SJSA1 (cell line): ENCODE data around the gene SPATA33. TPM values are rescaled to one million over a fixed set of nuclear protein-coding genes. Genes with fewer than 3 reads are reported as not detected.
"Not testable (repeated sequence)": the region's sequence is repeated elsewhere in the genome, so short reads cannot be mapped to it uniquely, and the experiment has no call there.

Experiments
- DNase-seq, 2 experiments: peaks; one replicate each; pipeline ENCODE4 v3.0.0-alpha.2; 2015 to 2020; ENCODE audit warnings: low spot score in 2 of 2, low read depth in 1 of 2
- H3K27ac ChIP-seq: fragments of 250-450 bp; sonication (Bioruptor Pico); 2 replicates; pipeline ENCODE4 v1.5.1; 2020; ENCODE audit warnings: mild to moderate bottlenecking, moderate library complexity
- H3K27me3 ChIP-seq: fragments of 250-450 bp; sonication (Bioruptor Pico); replicated peaks from 2 replicates; pipeline ENCODE4 v1.5.1; 2020; ENCODE audit warnings: mild to moderate bottlenecking, moderate library complexity
- H3K36me3 ChIP-seq: fragments of 250-450 bp; sonication (Bioruptor Pico); 2 replicates; pipeline ENCODE4 v1.5.1; 2020; ENCODE audit warnings: mild to moderate bottlenecking
- H3K4me1 ChIP-seq: fragments of 250-450 bp; sonication (Bioruptor Pico); replicated peaks from 2 replicates; pipeline ENCODE4 v1.6.1; 2021; ENCODE audit warnings: mild to moderate bottlenecking
- H3K4me3 ChIP-seq: fragments of 250-450 bp; sonication (Bioruptor Pico); 2 replicates; pipeline ENCODE4 v1.5.1; 2020; ENCODE audit warnings: mild to moderate bottlenecking
- H3K9me3 ChIP-seq: fragments of 250-450 bp; sonication (Bioruptor Pico); replicated peaks from 2 replicates; pipeline ENCODE4 v1.5.1; 2020; ENCODE audit warnings: mild to moderate bottlenecking
- total RNA-seq: library from RNA; depleted of rRNA; stranded (reverse); fragments of >200 nt; shearing (Covaris generic); gene quantifications from 2 replicates; pipeline ENCODE4 v1.2.3, GENCODE V29; 2014

Gene SPATA33
- total RNA-seq, 1 experiment from 2014 or later: 8.3 TPM

DNA sequence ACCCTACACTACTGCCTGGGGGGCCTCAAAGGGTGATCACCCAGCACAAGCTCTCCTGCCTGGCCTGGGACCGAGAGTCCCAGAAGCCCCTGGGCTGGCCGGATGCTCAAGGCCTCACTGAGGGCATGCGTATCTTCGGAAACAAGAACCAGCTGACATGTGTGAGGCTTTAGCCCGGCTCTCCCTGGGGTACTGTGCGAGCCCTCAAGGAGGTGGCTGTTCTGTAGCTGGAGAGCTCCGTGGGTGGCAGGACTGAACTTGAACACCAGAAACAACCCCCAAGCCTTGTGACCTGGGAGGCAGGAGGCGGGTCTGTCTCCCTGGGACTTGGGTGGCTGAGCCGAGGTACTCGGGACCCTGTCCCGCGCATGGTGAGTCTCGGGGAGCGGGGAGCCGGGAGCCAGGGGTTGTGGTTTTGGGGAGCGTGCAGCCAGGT lies 37.2 kb upstream of the SPATA33 start:
- Histone ChIP-seq H3K4me3 (no peak overlapping the region), H3K4me1 (peaks cover 19% of the 10 kb centered on the region), H3K36me3 (no peaks in the 10 kb centered on the region), H3K9me3 (no peaks in the 10 kb centered on the region), H3K27ac (no peak overlapping the region), H3K27me3 (0 out of 2 replicates have a peak, but pooled peaks cover 7% of the 10 kb centered on the region)
- DNase-seq: no peak

DNA sequence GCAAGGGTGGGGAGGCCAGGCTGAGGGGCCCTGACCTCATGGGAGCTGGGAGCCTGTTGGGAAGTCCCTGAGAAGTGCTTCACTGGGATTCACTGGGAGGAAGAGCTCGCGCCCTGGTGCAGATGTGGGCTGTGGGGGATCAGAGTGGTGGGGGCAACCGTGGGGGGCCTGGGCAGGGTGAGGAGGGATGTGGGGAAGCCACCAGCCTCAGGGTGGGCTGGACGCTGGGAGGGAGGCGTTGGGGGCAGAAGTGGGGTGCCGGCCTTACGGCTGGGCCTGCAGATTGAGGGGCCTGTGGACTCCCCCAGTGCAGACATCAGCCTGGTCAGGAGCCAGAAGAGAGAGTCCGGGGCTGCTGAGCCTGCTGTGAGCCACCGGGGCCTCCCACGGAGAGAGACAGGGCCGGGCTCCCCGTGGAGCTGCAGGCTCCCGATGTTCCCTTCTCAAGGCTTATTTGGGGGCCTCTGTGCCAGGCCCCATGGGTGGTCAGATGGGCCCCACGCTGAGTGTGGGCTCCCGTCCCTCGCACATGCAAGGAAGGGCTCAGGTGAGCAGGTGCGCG lies 36.4 kb upstream of the SPATA33 start:
- Histone ChIP-seq H3K4me3 (no peak overlapping the region), H3K9me3 (no peaks in the 10 kb centered on the region), H3K4me1 (peaks cover 19% of the 10 kb centered on the region), H3K27me3 (0 out of 2 replicates have a peak, but pooled peaks cover 7% of the 10 kb centered on the region), H3K27ac (no peak overlapping the region), H3K36me3 (no peaks in the 10 kb centered on the region)
- DNase-seq: no peak

DNA sequence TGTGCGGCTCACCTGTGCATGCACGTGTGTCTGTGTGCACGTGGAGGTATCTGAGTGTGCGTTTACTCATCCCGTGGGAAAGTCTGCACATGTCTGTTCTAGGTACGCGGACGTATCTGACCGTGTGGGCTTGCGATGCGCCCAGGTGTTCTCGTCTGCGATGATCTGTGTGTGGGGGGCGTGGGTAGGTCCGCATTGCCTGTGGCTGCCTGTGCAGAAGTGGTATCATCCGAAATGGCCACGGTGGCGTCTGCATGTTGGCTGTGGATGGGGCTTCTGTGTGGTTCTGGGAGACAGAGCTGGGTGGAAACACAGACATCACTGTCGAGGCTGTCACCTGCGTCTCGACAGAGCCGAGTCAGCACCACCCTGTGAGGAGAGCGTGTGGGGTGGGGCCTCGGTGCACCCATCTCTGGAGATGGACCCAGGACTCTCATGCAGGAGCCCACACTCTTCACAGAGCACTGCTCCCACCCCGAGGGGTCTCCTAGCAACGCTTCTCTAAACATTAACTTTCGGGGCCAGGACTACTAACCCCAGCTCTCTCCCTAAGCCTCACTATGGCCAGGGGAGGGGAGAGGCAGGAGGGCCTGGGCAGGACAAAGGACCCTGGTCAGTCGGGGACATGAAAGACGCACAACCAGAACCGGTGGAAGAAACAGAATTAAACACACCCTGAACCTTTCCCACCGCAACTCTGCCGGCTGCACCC lies 35.8 kb upstream of the SPATA33 start:
- H3K27me3 ChIP-seq: 0 out of 2 replicates have a peak, but pooled peaks cover 7% of the 10 kb centered on the region
- no peak overlapping the region for H3K4me3 ChIP-seq
- no peaks in the 10 kb centered on the region for H3K9me3 ChIP-seq
- no peaks in the 10 kb centered on the region for H3K36me3 ChIP-seq
- H3K27ac ChIP-seq: no peak overlapping the region
- DNase-seq: no peak
- peaks cover 19% of the 10 kb centered on the region for H3K4me1 ChIP-seq

DNA sequence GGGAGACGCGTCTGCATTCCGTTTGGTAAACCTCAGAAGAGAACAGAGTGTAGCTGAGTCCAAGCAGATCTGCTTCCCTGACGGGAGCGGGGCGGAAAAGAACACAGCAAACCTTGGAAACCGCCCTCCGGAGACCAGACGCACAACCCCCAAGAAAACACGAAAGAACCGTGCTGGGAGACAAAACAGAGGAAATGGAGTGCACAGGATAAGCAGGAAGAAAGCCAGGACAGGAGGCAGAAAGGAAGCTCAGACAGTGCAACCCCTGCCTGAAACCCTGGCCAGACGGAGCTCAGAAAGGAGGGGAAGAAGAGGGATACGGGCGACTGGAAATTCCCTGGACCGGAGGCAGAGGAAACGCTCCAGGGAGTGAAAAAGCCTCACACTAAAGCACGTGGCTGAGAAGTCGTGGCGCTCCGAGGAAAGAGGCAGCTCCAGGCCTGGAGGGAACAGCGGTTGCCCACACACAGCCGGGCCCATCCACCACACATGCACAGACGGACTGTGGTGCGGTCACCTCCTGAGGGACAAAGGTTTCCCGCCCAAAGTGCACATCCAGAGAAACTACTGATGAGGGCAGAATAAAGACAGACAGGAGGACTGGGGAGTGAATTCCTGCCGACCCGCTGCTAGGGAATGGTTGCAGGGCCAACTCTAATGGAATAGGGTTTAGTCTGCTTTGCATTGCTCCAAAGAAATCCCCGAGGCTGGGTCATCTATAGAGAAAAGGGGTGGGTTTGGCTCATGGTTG lies 34.0 kb upstream of the SPATA33 start:
- no peak for DNase-seq
- 0 out of 2 replicates have a peak, but pooled peaks cover 7% of the 10 kb centered on the region for H3K27me3 ChIP-seq
- H3K4me1 ChIP-seq: peaks cover 19% of the 10 kb centered on the region
- no peaks in the 10 kb centered on the region for H3K9me3 ChIP-seq
- H3K4me3 ChIP-seq: no peak overlapping the region
- no peak overlapping the region; the same call in 1 of the 2 replicates for H3K27ac ChIP-seq
- H3K36me3 ChIP-seq: no peaks in the 10 kb centered on the region

DNA sequence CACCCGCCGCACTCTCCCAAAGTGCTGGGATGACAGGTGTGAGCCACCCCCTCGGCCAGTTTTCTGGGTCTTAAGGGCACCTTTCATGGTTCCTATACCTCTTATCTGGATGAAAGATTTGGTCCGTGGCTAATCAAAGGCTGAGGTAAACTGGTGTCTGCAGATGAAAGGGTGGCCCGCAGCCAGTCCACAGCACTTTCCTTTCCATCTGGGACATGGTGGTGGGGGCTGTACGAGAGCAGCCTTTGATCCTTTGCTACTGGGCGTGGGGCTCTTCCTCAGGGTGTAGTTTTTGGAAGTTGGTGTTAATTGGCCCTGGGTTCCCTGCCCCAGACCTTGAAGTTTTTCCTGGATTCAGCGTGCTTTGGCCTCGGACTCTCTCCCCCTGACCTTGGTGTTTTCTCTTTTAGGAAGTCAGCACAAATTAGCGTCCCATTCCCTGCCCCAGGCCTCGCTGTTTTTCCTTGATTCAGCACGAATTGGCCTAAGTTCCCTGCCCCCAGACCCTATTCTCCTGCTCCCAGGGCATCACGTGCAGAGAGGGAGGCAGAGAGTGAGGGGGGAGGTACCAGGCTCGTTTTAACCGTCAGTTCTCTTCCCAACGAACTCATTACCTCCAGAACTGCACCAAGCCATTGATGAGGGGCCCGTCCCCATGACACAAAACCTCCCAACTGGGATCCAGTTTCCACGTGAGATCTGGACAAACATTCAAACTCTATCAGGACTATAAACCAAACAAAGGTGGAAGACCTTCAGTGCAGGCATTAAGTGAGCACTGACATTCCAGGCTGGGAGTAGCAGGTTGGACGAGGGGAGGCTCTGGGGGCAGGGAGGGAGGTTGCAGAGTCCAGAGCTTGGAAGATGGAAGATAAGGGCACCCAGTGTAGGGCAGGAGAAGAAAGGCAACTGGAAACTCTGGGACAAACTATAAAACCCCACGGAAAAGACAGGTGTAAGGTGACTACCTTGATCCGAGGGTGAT lies 32.6 kb upstream of the SPATA33 start:
- Histone ChIP-seq H3K4me3 (no peak overlapping the region), H3K9me3 (no peaks in the 10 kb centered on the region; the same call in 1 of the 2 replicates), H3K27me3 (0 out of 2 replicates have a peak, but pooled peaks cover 7% of the 10 kb centered on the region), H3K27ac (no peak overlapping the region), H3K36me3 (no peaks in the 10 kb centered on the region), H3K4me1 (peaks cover 16% of the 10 kb centered on the region)
- DNase-seq: no peak

DNA sequence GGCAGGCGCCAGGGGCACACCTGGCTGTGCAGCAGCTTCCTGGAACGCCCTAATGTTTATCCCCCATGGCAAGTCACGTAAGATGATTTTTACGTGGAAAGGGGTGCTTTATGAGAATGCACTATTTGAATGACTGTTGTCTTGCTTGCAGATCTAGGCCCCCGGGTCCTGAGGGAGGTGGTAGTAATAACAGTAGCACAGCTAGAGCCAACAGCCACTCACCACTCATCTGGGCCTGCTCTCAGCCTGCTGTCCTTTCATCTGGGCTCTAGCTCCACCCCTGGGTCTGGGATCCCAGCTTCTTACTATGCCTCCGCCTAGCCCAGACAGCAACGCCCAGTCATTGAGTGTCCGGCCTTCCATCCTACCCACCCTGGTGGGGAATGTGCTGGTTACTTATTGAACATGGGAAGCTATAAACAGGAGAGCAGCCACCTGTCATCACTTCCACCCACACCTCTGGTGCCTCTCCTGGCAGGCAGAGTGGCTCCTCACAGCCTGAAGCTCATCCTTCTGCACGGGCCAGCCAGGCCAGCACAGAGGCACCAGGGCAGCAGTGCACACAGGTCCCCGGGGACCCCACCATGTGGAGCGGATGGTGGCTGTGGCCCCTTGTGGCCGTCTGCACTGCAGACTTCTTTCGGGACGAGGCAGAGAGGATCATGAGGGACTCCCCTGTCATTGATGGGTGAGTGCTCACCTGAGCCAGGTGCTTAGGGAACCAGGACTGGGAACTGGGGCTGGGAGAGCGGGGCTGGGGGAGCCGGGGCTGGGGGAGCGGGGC lies 27.6 kb upstream of the SPATA33 start:
- H3K27me3 ChIP-seq: no peaks in the 10 kb centered on the region; the same call in 1 of the 2 replicates
- H3K4me3 ChIP-seq: no peak overlapping the region
- no peaks in the 10 kb centered on the region; the same call in 1 of the 2 replicates for H3K9me3 ChIP-seq
- H3K27ac ChIP-seq: no peak overlapping the region
- peaks cover 16% of the 10 kb centered on the region for H3K4me1 ChIP-seq
- H3K36me3 ChIP-seq: no peaks in the 10 kb centered on the region
- DNase-seq: no peak

DNA sequence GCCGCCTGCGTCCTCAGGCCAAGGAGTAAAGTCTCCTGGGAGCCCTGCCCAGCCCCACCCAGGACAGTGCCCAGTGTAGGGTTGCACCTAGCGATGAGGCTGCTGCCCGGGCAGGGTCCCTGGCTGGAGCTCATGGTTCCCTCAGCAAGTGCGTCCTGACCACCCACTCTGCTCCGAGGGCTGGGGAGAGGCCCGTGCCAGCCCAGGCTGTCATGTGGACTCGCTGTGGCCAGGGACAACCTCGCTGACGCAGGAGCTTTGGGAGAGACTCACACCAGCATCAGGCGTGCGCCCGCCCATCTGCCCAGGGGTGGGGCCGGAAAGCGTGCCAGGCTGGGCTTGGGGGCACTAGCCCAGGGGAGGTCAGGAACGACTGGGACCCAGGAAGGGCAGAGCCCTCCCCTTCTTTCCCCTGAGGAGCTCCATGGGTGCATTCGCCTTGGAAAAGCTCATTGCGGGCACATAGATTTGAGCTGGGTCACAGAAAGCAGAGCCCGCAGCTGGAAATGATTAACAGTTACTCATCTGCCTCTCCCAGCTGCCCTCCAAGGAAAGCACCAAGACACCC lies 24.5 kb upstream of the SPATA33 start:
- Histone ChIP-seq H3K27ac (no peak overlapping the region), H3K9me3 (no peaks in the 10 kb centered on the region; the same call in 1 of the 2 replicates), H3K4me3 (no peak overlapping the region), H3K4me1 (peaks cover 16% of the 10 kb centered on the region), H3K36me3 (no peaks in the 10 kb centered on the region), H3K27me3 (no peaks in the 10 kb centered on the region; the same call in 1 of the 2 replicates)
- peak; percentile 53 to 70 for DNase-seq

DNA sequence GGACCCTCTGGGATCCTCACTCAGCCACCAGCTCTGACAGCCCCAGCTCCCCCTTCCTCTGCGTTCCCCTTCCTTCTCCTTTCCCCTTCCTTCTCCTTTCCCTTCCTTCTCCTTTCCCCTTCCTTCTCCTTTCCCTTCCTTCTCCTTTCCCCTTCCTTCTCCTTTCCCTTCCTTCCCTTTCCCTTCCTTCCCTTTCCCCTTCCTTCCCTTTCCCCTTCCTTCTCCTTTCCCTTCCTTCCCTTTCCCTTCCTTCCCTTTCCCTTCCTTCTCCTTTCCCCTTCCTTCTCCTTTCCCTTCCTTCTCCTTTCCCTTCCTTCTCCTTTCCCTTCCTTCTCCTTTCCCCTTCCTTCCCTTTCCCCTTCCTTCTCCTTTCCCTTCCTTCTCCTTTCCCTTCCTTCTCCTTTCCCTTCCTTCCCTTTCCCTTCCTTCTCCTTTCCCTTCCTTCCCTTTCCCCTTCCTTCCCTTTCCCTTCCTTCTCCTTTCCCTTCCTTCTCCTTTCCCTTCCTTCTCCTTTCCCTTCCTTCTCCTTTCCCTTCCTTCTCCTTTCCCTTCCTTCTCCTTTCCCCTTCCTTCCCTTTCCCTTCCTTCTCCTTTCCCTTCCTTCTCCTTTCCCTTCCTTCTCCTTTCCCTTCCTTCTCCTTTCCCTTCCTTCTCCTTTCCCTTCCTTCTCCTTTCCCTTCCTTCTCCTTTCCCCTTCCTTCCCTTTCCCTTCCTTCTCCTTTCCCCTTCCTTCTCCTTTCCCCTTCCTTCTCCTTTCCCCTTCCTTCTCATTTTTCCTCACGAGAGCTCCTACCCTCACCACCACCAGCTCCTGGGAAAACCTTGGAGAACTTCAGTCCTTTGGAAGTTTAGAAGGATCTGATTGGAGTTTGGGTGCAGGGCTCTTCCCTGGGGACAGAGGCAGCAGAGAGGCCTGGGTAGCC lies 22.9 kb upstream of the SPATA33 start:
- H3K27me3 ChIP-seq, H3K36me3 ChIP-seq, H3K9me3 ChIP-seq, DNase-seq, H3K27ac ChIP-seq, H3K4me3 ChIP-seq: not testable (repeated sequence)
- peaks cover 16% of the 10 kb centered on the region for H3K4me1 ChIP-seq

DNA sequence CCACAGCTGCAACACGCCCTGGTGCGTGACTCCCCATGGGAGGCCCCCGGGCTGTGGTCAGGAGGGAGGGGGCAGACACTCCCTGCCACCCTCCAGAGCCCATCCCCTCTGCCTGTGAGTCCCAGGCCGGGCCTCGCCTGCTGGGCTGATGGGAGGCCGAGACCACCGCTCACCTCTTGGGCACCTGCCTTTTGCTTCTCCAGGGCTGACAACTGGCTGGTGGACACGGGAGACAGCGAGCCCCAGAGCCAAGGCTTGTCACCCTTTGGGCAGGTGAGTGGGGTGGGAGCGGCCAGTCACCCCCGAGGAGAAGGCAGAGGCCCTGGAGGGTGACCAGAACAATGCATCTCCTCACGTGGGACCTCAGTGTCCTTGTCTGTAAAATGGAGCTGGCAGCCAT lies 21.0 kb upstream of the SPATA33 start:
- H3K27me3 ChIP-seq: no peaks in the 10 kb centered on the region; the same call in 1 of the 2 replicates
- H3K9me3 ChIP-seq: no peaks in the 10 kb centered on the region
- peaks cover 16% of the 10 kb centered on the region for H3K4me1 ChIP-seq
- H3K4me3 ChIP-seq: no peak overlapping the region
- no peak overlapping the region for H3K27ac ChIP-seq
- no peaks in the 10 kb centered on the region for H3K36me3 ChIP-seq
- no peak for DNase-seq

DNA sequence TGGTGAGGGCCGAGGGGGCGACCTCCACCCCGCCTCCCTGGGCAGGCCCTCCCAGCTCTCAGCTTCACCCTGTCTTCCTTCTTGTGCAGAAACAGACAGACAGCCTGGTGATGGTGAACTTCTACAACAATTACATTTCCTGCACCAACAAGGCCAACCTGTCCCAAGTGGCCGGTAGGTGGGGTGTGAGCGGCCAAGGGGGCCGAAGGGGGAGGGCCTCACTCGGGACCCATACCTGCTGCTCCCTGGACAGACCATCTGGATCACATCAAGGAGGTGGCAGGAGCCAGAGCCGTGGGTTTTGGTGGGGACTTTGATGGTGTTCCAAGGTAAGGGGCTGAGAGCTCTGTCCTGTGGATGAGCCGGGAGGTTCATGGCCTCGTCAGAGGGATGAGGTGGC lies 20.3 kb upstream of the SPATA33 start:
- Histone ChIP-seq H3K27ac (no peak overlapping the region), H3K9me3 (no peaks in the 10 kb centered on the region), H3K36me3 (no peaks in the 10 kb centered on the region), H3K4me3 (no peak overlapping the region), H3K27me3 (no peaks in the 10 kb centered on the region), H3K4me1 (peaks cover 14% of the 10 kb centered on the region)
- no peak for DNase-seq

DNA sequence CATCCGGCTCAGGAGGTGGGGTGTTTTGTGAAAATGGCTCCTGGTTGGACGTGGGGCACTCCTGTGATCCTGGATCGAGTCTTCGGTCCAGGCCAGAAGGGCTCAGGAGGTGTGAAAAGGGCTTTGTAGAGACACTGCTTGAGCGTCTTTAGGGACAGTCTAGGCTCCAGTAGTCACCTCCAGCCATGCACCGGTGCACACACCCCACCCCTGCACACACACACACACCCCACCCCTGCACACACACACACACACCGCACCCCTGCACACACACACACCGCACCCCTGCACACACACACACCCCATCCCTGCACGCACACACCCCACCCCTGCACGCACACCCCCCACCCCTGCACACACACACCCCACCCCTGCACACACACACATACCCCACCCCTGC lies 19.2 kb upstream of the SPATA33 start:
- no peaks in the 10 kb centered on the region for H3K27me3 ChIP-seq
- no peaks in the 10 kb centered on the region for H3K36me3 ChIP-seq
- no peak overlapping the region for H3K27ac ChIP-seq

More for the DNA sequence above, 19.2 kb upstream of the SPATA33 start:
- Histone ChIP-seq H3K4me3 (no peak overlapping the region), H3K4me1 (peaks cover 3% of the 10 kb centered on the region), H3K9me3 (no peaks in the 10 kb centered on the region)
- DNase-seq: no peak
